HFFc6 (cell line): Measurements from ENCODE around the gene TMPRSS11A. TPM values are rescaled to one million over a fixed set of nuclear protein-coding genes. Genes with fewer than 3 reads are reported as not detected.

Experiments used
- DNase-seq: peaks from one replicate; pipeline ENCODE4 v3.0.0-alpha.2; 2018
- H3K27ac Mint-ChIP-seq: 2 replicates; pipeline ENCODE4 v1.8.0; 2020; ENCODE audit warnings: mild to moderate bottlenecking, mixed read lengths
- H3K27me3 Mint-ChIP-seq: 2 replicates; pipeline ENCODE4 v1.8.0; 2021; ENCODE audit warnings: mild to moderate bottlenecking, moderate library complexity, mixed read lengths; ENCODE audit not compliant: insufficient read depth
- H3K36me3 Mint-ChIP-seq: 2 replicates; pipeline ENCODE4 v1.8.0; 2021; ENCODE audit warnings: low read depth, mixed read lengths
- H3K4me1 Mint-ChIP-seq: 2 replicates; pipeline ENCODE4 v1.8.0; 2020; ENCODE audit warnings: low read depth, mixed read lengths
- H3K4me3 Mint-ChIP-seq: 2 replicates; pipeline ENCODE4 v1.8.0; 2020; ENCODE audit warnings: mild to moderate bottlenecking, moderate library complexity, mixed read lengths
- H3K9me3 Mint-ChIP-seq: 2 replicates; pipeline ENCODE4 v1.8.0; 2020; ENCODE audit warnings: mild to moderate bottlenecking, mixed read lengths
- total RNA-seq, 6 experiments: library from RNA; stranded (reverse); fragmentation: NEBNext Ultra II Directional; extraction: Animal tissue kit (Norgen Biotek cat#: 25700); gene quantifications; 2 replicates in 1 of 6; 3 replicates in 5 of 6; pipeline ENCODE4 v1.2.3, GENCODE V29; 2021
- TF ChIP-seq, protein P1 (sequence below): fragments of 200-600 bp; sonication (generic); IDR thresholded peaks from 2 replicates; pipeline ENCODE4 v1.5.0; 2021; ENCODE audit warnings: antibody characterized with exemption, mild to moderate bottlenecking

The TMPRSS11A gene
- total RNA-seq, 6 experiments from 2014 or later = not detected

DNA sequence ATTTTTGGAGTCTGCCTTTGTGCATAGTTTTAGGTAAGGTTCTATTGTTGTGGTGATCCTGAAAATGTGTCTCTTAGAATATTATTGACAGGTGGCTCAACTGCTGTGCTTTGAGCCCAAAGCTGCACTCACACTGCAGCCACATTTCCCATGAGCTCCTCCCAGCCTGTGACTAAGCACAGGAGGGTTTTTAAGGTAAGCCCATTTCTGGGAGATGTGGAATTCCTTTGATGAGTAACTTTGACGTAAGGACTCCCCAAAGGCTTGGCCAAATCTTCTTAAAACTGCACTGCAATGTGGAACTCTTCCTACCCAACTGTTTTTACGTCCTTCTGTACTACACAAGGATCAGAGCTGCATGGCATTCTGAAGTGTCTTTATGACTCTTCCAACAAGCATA is 20.0 kb upstream of the TMPRSS11A start:
- TF ChIP-seq, protein P1, sequence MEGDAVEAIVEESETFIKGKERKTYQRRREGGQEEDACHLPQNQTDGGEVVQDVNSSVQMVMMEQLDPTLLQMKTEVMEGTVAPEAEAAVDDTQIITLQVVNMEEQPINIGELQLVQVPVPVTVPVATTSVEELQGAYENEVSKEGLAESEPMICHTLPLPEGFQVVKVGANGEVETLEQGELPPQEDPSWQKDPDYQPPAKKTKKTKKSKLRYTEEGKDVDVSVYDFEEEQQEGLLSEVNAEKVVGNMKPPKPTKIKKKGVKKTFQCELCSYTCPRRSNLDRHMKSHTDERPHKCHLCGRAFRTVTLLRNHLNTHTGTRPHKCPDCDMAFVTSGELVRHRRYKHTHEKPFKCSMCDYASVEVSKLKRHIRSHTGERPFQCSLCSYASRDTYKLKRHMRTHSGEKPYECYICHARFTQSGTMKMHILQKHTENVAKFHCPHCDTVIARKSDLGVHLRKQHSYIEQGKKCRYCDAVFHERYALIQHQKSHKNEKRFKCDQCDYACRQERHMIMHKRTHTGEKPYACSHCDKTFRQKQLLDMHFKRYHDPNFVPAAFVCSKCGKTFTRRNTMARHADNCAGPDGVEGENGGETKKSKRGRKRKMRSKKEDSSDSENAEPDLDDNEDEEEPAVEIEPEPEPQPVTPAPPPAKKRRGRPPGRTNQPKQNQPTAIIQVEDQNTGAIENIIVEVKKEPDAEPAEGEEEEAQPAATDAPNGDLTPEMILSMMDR = no peak
- H3K36me3 Mint-ChIP-seq = no peaks in the 10 kb centered on the region
- H3K27me3 Mint-ChIP-seq = peaks cover 10% of the 10 kb centered on the region
- no peak overlapping the region for H3K27ac Mint-ChIP-seq
- DNase-seq = no peak
- H3K4me1 Mint-ChIP-seq = no peaks in the 10 kb centered on the region
- no peaks in the 10 kb centered on the region for H3K9me3 Mint-ChIP-seq
- H3K4me3 Mint-ChIP-seq = no peak overlapping the region

DNA sequence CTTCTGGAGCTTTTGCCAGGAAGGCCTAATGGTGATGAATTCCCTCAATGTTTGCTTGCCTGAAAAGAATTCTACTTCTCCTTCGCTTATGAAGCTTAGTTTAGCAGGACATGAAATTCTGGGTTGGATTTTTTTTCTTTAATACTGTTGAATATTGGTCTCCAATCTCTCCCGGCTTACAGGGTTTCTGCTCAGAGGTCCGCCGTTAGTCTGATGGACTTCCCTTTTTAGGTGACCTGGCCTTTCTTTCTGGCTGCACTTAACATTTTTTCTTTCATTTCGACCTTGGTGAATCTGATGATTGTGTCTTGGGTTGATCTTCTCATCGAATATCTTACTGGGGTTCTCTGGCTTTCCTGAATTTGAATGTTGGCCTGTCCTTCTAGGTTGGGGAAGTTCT is 17.2 kb upstream of the TMPRSS11A start:
- Mint-ChIP-seq H3K36me3 (no peaks in the 10 kb centered on the region), H3K27ac (no peak overlapping the region), H3K4me3 (no peak overlapping the region), H3K9me3 (no peaks in the 10 kb centered on the region), H3K27me3 (peaks cover 7% of the 10 kb centered on the region), H3K4me1 (no peaks in the 10 kb centered on the region)
- no peak for DNase-seq
- TF ChIP-seq, protein P1 = no peak

DNA sequence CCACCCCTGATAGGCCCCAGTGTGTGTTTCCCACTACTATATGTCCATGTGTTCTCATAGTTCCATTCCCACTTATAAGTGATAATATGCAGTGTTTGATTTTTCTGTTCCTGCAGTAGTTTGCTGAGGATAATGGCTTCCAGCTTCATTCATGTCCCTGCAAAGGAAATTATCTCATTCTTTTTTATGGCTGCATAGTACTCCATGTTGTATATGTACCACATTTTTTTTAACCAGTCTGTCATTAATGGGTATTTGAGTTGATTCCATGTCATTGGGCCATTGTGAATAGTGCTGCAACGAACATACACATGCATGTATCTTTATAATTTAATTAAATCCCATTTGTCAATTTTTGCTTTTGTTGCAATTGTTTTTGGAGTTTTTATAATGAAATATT is 10.3 kb upstream of the TMPRSS11A start:
- no peak for DNase-seq
- Mint-ChIP-seq H3K27me3 (no peaks in the 10 kb centered on the region), H3K4me1 (no peaks in the 10 kb centered on the region), H3K27ac (no peak overlapping the region), H3K4me3 (no peak overlapping the region), H3K36me3 (0 out of 2 replicates have a peak, but pooled peaks cover 3% of the 10 kb centered on the region), H3K9me3 (peaks cover 13% of the 10 kb centered on the region; the same call in 1 of the 2 replicates)
- TF ChIP-seq, protein P1 = no peak

DNA sequence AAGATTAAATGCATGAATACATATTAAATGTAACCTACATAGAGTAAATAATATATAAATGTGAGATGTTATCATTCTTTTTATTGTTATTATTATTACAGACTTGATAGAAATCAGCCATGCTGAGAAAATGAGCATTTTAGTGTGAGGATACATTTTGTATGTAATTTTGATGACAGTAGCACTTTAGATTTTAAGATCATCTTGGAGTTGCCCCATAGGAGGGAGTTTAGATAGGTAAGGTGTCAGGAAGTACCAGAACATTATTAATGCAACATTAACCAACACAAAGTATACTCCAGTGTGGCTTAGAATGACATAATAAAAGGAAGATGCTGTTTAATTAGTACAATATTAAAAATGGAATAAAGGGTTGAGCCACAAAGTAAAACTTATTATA is 8.4 kb downstream of the TMPRSS11A start:
- H3K36me3 Mint-ChIP-seq = no peaks in the 10 kb centered on the region
- H3K27me3 Mint-ChIP-seq = no peaks in the 10 kb centered on the region; the same call in 1 of the 2 replicates
- no peaks in the 10 kb centered on the region for H3K9me3 Mint-ChIP-seq
- DNase-seq = no peak
- no peaks in the 10 kb centered on the region for H3K4me1 Mint-ChIP-seq
- TF ChIP-seq, protein P1 = no peak
- H3K4me3 Mint-ChIP-seq = no peak overlapping the region
- H3K27ac Mint-ChIP-seq = no peak overlapping the region

DNA sequence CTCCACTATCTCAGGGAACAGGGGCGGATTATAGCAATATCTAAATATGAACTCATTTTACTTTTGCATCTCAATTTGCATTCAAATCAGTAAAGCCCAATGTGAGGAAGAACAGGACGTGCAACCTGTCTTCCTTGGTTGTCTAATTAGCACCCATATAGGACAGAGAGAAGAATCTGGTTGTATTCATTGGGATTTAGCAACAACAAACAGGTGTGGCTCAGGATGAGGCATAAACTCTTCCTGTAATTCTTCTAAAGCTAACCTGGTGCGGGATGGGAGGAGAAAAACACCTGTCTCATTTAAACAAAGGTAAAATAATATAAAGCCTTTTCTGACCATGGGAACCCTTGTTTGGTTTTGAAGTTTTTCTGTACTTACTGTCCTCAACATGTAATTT is 22.2 kb downstream of the TMPRSS11A start:
- Mint-ChIP-seq H3K27me3 (no peaks in the 10 kb centered on the region), H3K27ac (no peak overlapping the region), H3K4me1 (no peaks in the 10 kb centered on the region), H3K9me3 (peaks cover 6% of the 10 kb centered on the region; the same call in 1 of the 2 replicates), H3K36me3 (no peaks in the 10 kb centered on the region), H3K4me3 (no peak overlapping the region)
- TF ChIP-seq, protein P1 = no peak
- DNase-seq = no peak

DNA sequence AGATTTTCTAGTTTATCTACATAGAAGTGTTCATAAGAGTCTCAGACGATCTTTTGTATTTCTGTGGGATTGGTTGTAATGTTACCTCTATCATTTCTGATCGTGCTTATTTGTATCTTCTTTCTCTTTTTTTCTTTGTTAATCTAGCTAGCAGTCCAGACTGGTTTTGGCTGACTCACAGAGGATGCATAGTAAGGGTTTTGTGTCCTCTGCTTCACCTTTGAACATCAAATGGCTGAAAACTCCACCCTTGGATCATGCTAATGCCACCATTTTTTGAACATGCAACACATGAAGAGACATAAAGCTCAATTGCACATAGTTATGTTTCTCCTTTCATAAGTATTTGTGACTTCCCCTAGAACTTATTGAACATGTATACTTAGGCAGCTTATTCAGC is 22.8 kb downstream of the TMPRSS11A start:
- DNase-seq = no peak
- Mint-ChIP-seq H3K36me3 (no peaks in the 10 kb centered on the region), H3K27ac (no peak overlapping the region), H3K4me3 (no peak overlapping the region), H3K9me3 (peaks cover 6% of the 10 kb centered on the region; the same call in 1 of the 2 replicates), H3K4me1 (no peaks in the 10 kb centered on the region), H3K27me3 (no peaks in the 10 kb centered on the region)
- TF ChIP-seq, protein P1 = no peak
